Osteocyte (in vitro differentiated cells): ENCODE results near the gene TPSD1. TPM values are rescaled to one million over a fixed set of nuclear protein-coding genes. Genes with fewer than 3 reads are reported as not detected.

Experiments
- DNase-seq: peaks from one replicate; pipeline ENCODE4 v3.0.0; 2021; ENCODE audit warnings: mixed read lengths; ENCODE audit not compliant: unreplicated experiment; ENCODE audit errors: extremely low spot score
- H3K27ac Mint-ChIP-seq: one replicate; pipeline ENCODE4 v1.8.0; 2021; ENCODE audit warnings: mild to moderate bottlenecking, mixed read lengths; ENCODE audit not compliant: unreplicated experiment
- H3K27me3 Mint-ChIP-seq: one replicate; pipeline ENCODE4 v1.8.0; 2021; ENCODE audit warnings: mixed read lengths; ENCODE audit not compliant: unreplicated experiment
- H3K36me3 Mint-ChIP-seq: one replicate; pipeline ENCODE4 v1.8.0; 2021; ENCODE audit warnings: mixed read lengths; ENCODE audit not compliant: unreplicated experiment
- H3K4me1 Mint-ChIP-seq: one replicate; pipeline ENCODE4 v1.8.0; 2021; ENCODE audit warnings: mixed read lengths; ENCODE audit not compliant: unreplicated experiment
- H3K4me3 Mint-ChIP-seq: one replicate; pipeline ENCODE4 v1.8.0; 2021; ENCODE audit warnings: mild to moderate bottlenecking, moderate library complexity, mixed read lengths; ENCODE audit not compliant: unreplicated experiment
- H3K9me3 Mint-ChIP-seq: one replicate; pipeline ENCODE4 v1.8.0; 2021; ENCODE audit warnings: mixed read lengths; ENCODE audit not compliant: unreplicated experiment
- CTCF ChIP-seq: fragments of 200-600 bp; sonication (generic); IDR thresholded peaks from 2 replicates; pipeline ENCODE4 v1.5.0; 2021; ENCODE audit warnings: antibody characterized with exemption, mild to moderate bottlenecking, moderate library complexity
- total RNA-seq: library from RNA; stranded (reverse); gene quantifications from 2 replicates; pipeline ENCODE4 v1.2.1, GENCODE V29; 2021

Gene TPSD1
- total RNA-seq, 1 donor from 2014 or later = not detected

GRCh38 chr16:1306334-1306733 is 50.5 kb downstream of the TPSD1 start:
- H3K4me1 Mint-ChIP-seq = peaks cover 13% of the 10 kb centered on the region
- no peaks in the 10 kb centered on the region for H3K9me3 Mint-ChIP-seq
- no peak overlapping the region for H3K4me3 Mint-ChIP-seq
- no peaks in the 10 kb centered on the region for H3K36me3 Mint-ChIP-seq
- DNase-seq = no peak
- no peak overlapping the region for H3K27ac Mint-ChIP-seq
- no peak for TF ChIP-seq CTCF
- H3K27me3 Mint-ChIP-seq = no peaks in the 10 kb centered on the region

- no peaks in the 10 kb centered on the region for H3K27me3 Mint-ChIP-seq
- TF ChIP-seq CTCF = no peak
- no peak for DNase-seq
- peaks cover 29% of the 10 kb centered on the region for H3K4me1 Mint-ChIP-seq
- no peaks in the 10 kb centered on the region for H3K36me3 Mint-ChIP-seq
- no peaks in the 10 kb centered on the region for H3K9me3 Mint-ChIP-seq
- H3K27ac Mint-ChIP-seq = peak overlapping the region; percentile 50
- H3K4me3 Mint-ChIP-seq = peak overlapping the region; percentile 66
Observed at GRCh38 chr16:1308036-1308976, 52.4 kb downstream of the TPSD1 start.

Other genes starting within 250 kb of the TPSD1 start
- not detected in 2 replicates for gene SSTR5, start 183.3 kb upstream of the TPSD1 start, total RNA-seq
- gene C1QTNF8, start 159.8 kb upstream of the TPSD1 start, total RNA-seq = not detected in 2 replicates
- gene CACNA1H, start 103.0 kb upstream of the TPSD1 start, total RNA-seq = 21.2 and 21.3 TPM in 2 replicates
- gene TPSG1, start 30.8 kb upstream of the TPSD1 start, total RNA-seq = not detected in 2 replicates
- gene TPSB2, start 25.9 kb upstream of the TPSD1 start, total RNA-seq = not detected in 2 replicates
- not detected in 2 replicates for gene TPSAB1, start 15.4 kb upstream of the TPSD1 start, total RNA-seq
- gene UBE2I, start 53.6 kb downstream of the TPSD1 start, total RNA-seq = 118 and 131 TPM in 2 replicates
- gene BAIAP3, start 77.6 kb downstream of the TPSD1 start, total RNA-seq = 0.42 and 0.48 TPM in 2 replicates
- 58.0 and 59.2 TPM in 2 replicates for gene TSR3, start 95.8 kb downstream of the TPSD1 start, total RNA-seq
- 92.4 and 94.3 TPM in 2 replicates for gene GNPTG, start 95.9 kb downstream of the TPSD1 start, total RNA-seq
- 28.4 and 34.4 TPM in 2 replicates for gene UNKL, start 158.6 kb downstream of the TPSD1 start, total RNA-seq
- 9.7 and 10.1 TPM in 2 replicates for gene UQCC4, start 164.7 kb downstream of the TPSD1 start, total RNA-seq
- gene PERCC1, start 175.0 kb downstream of the TPSD1 start, total RNA-seq = not detected in 2 replicates
- 1.0 and 2.5 TPM in 2 replicates for gene CCDC154, start 188.5 kb downstream of the TPSD1 start, total RNA-seq
- gene CLCN7, start 219.0 kb downstream of the TPSD1 start, total RNA-seq = 177 and 179 TPM in 2 replicates
- gene PTX4, start 232.9 kb downstream of the TPSD1 start, total RNA-seq = not detected in 2 replicates
- 35.7 and 37.8 TPM in 2 replicates for gene TELO2, start 237.3 kb downstream of the TPSD1 start, total RNA-seq